Endothelial cell of umbilical vein (primary cell): ENCODE measurements around the gene RANBP3L. TPM values are rescaled to one million over a fixed set of nuclear protein-coding genes. Genes with fewer than 3 reads are reported as not detected.

Experiments used
- BruUV-seq: library from RNA; stranded (reverse); fragments of 400-500 nt; replicated peaks from 2 replicates; lab custom pipeline; 2021; lab: Mats Ljungman, UMichigan
- CTCF ChIA-PET: fragments of 300-600, 350-600 bp; sonication (Branson Sonifier 250); formaldehyde crosslinking; loops from one replicate; lab custom pipeline; 2021; ENCODE audit warnings: antibody characterized with exemption, inconsistent platforms; lab: Charles Lee
- POLR2A ChIA-PET: fragments of 300-600, 350-600 bp; sonication (Branson Sonifier 250); formaldehyde crosslinking; loops from one replicate; lab custom pipeline; 2021; ENCODE audit warnings: antibody characterized with exemption, inconsistent platforms; lab: Charles Lee
- DNase-seq: peaks from one replicate; pipeline ENCODE4 v3.0.0-alpha.2; 2011; ENCODE audit warnings: low read depth, low spot score
- FAIRE-seq: peaks from 2 replicates; lab custom pipeline; 2011; peaks lifted over from hg19 to GRCh38; lab: Jason Lieb, UNC
- H2AFZ ChIP-seq: 2 replicates; pipeline ENCODE4 v1.6.0; 2012; ENCODE audit warnings: low read depth, low read length, control low read depth, inconsistent platforms
- H3K27ac ChIP-seq: 2 replicates; pipeline ENCODE4 v1.5.1; 2011; ENCODE audit warnings: low read depth, mild to moderate bottlenecking, control low read depth, low read length, moderate library complexity; ENCODE audit not compliant: insufficient read depth
- H3K27me3 ChIP-seq, 2 experiments: 2 replicates each; pipeline versions ENCODE4 v1.6.0 to v1.6.1; 2011; ENCODE audit warnings: low read length in 2 of 2, mixed read lengths in 1 of 2; ENCODE audit not compliant: control insufficient read depth in 2 of 2, insufficient read depth in 2 of 2
- H3K36me3 ChIP-seq, 2 experiments: 2 replicates in 1 of 2; 3 replicates in 1 of 2; pipeline ENCODE4 v1.5.1; 2011; ENCODE audit warnings: low read length in 2 of 2, mild to moderate bottlenecking in 1 of 2, moderate library complexity in 1 of 2; ENCODE audit not compliant: control insufficient read depth in 2 of 2, insufficient read depth in 2 of 2; ENCODE audit errors: extremely low read depth in 1 of 2
- H3K4me1 ChIP-seq: 3 replicates; pipeline ENCODE4 v1.5.1; 2011; ENCODE audit warnings: mild to moderate bottlenecking, low read length; ENCODE audit not compliant: control insufficient read depth, insufficient read depth; ENCODE audit errors: extremely low read depth
- H3K4me2 ChIP-seq: 2 replicates; pipeline ENCODE4 v1.6.1; 2011; ENCODE audit warnings: low read length, control low read depth, mixed read lengths; ENCODE audit not compliant: insufficient read depth
- H3K4me3 ChIP-seq, 3 experiments: fragments of 200-600 bp in 1 of 3; sonication (generic), shearing (Covaris generic) in 1 of 3; replicated peaks in 1 of 3; 2 replicates each; pipeline ENCODE4 v1.5.1; 2011 to 2016; ENCODE audit warnings: control low read depth in 3 of 3, low read length in 3 of 3, mild to moderate bottlenecking in 2 of 3, inconsistent platforms in 1 of 3, low read depth in 1 of 3, moderate library complexity in 1 of 3; ENCODE audit not compliant: insufficient read depth in 1 of 3
- H3K79me2 ChIP-seq: 2 replicates; pipeline ENCODE4 v1.6.0; 2012; ENCODE audit warnings: low read length, inconsistent platforms; ENCODE audit not compliant: control insufficient read depth, insufficient read depth
- H3K9ac ChIP-seq: replicated peaks from 2 replicates; pipeline ENCODE3; 2011; ENCODE audit warnings: low read length, control low read depth; ENCODE audit not compliant: insufficient read depth; ENCODE audit errors: extremely low read depth
- H3K9me1 ChIP-seq: replicated peaks from 3 replicates; pipeline ENCODE4 v1.6.0; 2011; ENCODE audit warnings: mild to moderate bottlenecking, low read length; ENCODE audit not compliant: control insufficient read depth, insufficient read depth; ENCODE audit errors: extremely low read depth
- H3K9me3 ChIP-seq: replicated peaks from 2 replicates; pipeline ENCODE4 v1.5.1; 2012; ENCODE audit warnings: low read length, inconsistent platforms; ENCODE audit not compliant: control insufficient read depth, insufficient read depth
- H4K20me1 ChIP-seq: replicated peaks from 2 replicates; pipeline ENCODE3; 2011; ENCODE audit warnings: mild to moderate bottlenecking, low read length; ENCODE audit not compliant: control insufficient read depth, insufficient read depth; ENCODE audit errors: extremely low read depth
- CTCF ChIP-seq, 2 donors: IDR thresholded peaks; 1 replicate in 1 of 2; 2 replicates in 1 of 2; pipeline ENCODE4 v1.5.1; 2011; ENCODE audit warnings: low read length in 2 of 2, mild to moderate bottlenecking in 2 of 2, moderate library complexity in 2 of 2, control low read depth in 1 of 2, inconsistent platforms in 1 of 2, low read depth in 1 of 2; ENCODE audit not compliant: insufficient read depth in 1 of 2; ENCODE audit errors: extremely low read depth in 1 of 2
- EZH2 ChIP-seq: IDR thresholded peaks from 2 replicates; pipeline ENCODE4 v1.6.1; 2012; ENCODE audit warnings: borderline replicate concordance, low read depth, mild to moderate bottlenecking, moderate library complexity, low read length, inconsistent platforms; ENCODE audit not compliant: severe bottlenecking
- FOS ChIP-seq: IDR thresholded peaks from 2 replicates; pipeline ENCODE4 v1.6.1; 2011; ENCODE audit warnings: mild to moderate bottlenecking, low read length, moderate library complexity, borderline replicate concordance; ENCODE audit not compliant: insufficient read depth
- GATA2 ChIP-seq: IDR thresholded peaks from 2 replicates; pipeline ENCODE4 v1.7.0; 2011; ENCODE audit warnings: low read depth, mild to moderate bottlenecking, moderate library complexity, mixed read lengths, low read length; ENCODE audit not compliant: insufficient read length, insufficient read depth
- JUN ChIP-seq: IDR thresholded peaks from 2 replicates; pipeline ENCODE4 v1.6.1; 2011; ENCODE audit warnings: borderline replicate concordance, low read depth; ENCODE audit not compliant: insufficient read length, insufficient read depth
- MAX ChIP-seq: IDR thresholded peaks from 2 replicates; pipeline ENCODE4 v1.6.1; 2011; ENCODE audit not compliant: insufficient read depth, insufficient read length
- MYC ChIP-seq: IDR thresholded peaks from one replicate; pipeline ENCODE4 v1.6.1; 2011; ENCODE audit warnings: mild to moderate bottlenecking, low read depth, low read length
- POLR2A ChIP-seq: IDR thresholded peaks from 2 replicates; pipeline ENCODE4 v1.6.1; 2012; ENCODE audit warnings: low read depth, mild to moderate bottlenecking, control low read depth, low read length
- POLR2AphosphoS5 ChIP-seq: IDR thresholded peaks from 2 replicates; pipeline ENCODE4 v1.6.1; 2012; ENCODE audit warnings: low read depth, mild to moderate bottlenecking, control low read depth, low read length, moderate library complexity; ENCODE audit not compliant: insufficient read depth
- dilution Hi-C: fragments of 300-500 bp; cut with MboI; formaldehyde crosslinking; loops from one replicate; pipeline ENCODE4 v1.15.0; 2019; ENCODE audit warnings: low sequenced_read_pairs; ENCODE audit not compliant: extremely low pct_ligation_motif_present
- intact Hi-C: fragments of 100-400 bp; cut with micrococcal nuclease; formaldehyde crosslinking; loops from one replicate; pipeline ENCODE4 v1.10.0; 2022
- polyA plus RNA-seq, 4 experiments: library from polyadenylated mRNA; depleted of rRNA in 3 of 4; stranded (reverse) in 3 of 4; unstranded in 1 of 4; fragments of >200 nt; gene quantifications; 2 replicates each; pipeline versions ENCODE4 v1.2.1 to v1.2.3, GENCODE V29; 2011 to 2012; ENCODE audit warnings: missing spikeins in 1 of 4
- total RNA-seq: library from RNA; stranded (reverse); gene quantifications from 2 replicates; pipeline ENCODE4 v1.2.3, GENCODE V29; 2021

The RANBP3L gene
- total and polyA plus RNA-seq, 2 donors (not counting 3 experiments of a cell fraction or from before 2014, with no cell fraction given): not detected

- intact Hi-C loops (no loop called here), dilution Hi-C loops (no loop called here)
- Histone ChIP-seq H4K20me1 (no peaks in the 10 kb centered on the region), H3K4me3 (no peak overlapping the region), H3K9me1 (no peaks in the 10 kb centered on the region), H3K4me2 (peak overlapping the region; percentile 30), H3K9ac (no peak overlapping the region), H3K4me1 (peaks cover 16% of the 10 kb centered on the region), H3K9me3 (no peaks in the 10 kb centered on the region), H2AFZ (no peak overlapping the region), H3K27me3 (no peaks in the 10 kb centered on the region), H3K36me3 (no peaks in the 10 kb centered on the region), H3K27ac (no peak overlapping the region), H3K79me2 (peaks cover 14% of the 10 kb centered on the region)
- DNase-seq (peak; percentile 49), FAIRE-seq (no peak)
- CTCF ChIA-PET: interaction anchor here (0.6 to 2.3 kb wide), 6 partner anchors 11 to 159 kb away, joined by 3 to 8 read pairs (median 4); no protein-coding TSS in a partner anchor
- no peak for TF ChIP-seq MYC
- no peak for TF ChIP-seq JUN
- no peak for TF ChIP-seq FOS
- TF ChIP-seq EZH2: no peak
- TF ChIP-seq MAX: no peak
- TF ChIP-seq POLR2AphosphoS5: no peak
- POLR2A ChIA-PET: no interaction called here
- BruUV-seq: no TSS peak
Measured at GRCh38 chr5:36238502-36239295, 63.0 kb downstream of the RANBP3L start.

GRCh38 chr5:36237751-36238150 lies 64.0 kb downstream of the RANBP3L start:
- Histone ChIP-seq H3K9ac (no peak overlapping the region), H2AFZ (no peak overlapping the region), H3K27ac (no peak overlapping the region), H4K20me1 (no peaks in the 10 kb centered on the region), H3K9me3 (no peaks in the 10 kb centered on the region), H3K79me2 (peaks cover 14% of the 10 kb centered on the region), H3K4me1 (peaks cover 16% of the 10 kb centered on the region), H3K4me2 (no peak overlapping the region), H3K9me1 (no peaks in the 10 kb centered on the region), H3K4me3 (no peak overlapping the region), H3K27me3 (no peaks in the 10 kb centered on the region), H3K36me3 (no peaks in the 10 kb centered on the region)
- no TSS peak for BruUV-seq
- TF ChIP-seq CTCF (IDR thresholded peaks at IDR 0.05; ENCODE audit: extremely low read depth in 1 of 2, insufficient read depth in 1 of 2, low read depth in 1 of 2, low read length in 2 of 2): no peak
- TF ChIP-seq FOS: no peak
- no peak for TF ChIP-seq GATA2
- no peak for TF ChIP-seq POLR2AphosphoS5
- no peak for TF ChIP-seq EZH2
- no peak for TF ChIP-seq MAX
- no peak for TF ChIP-seq MYC
- TF ChIP-seq POLR2A: no peak
- no peak for TF ChIP-seq JUN
- ChIA-PET CTCF (interaction anchor here (1.0 to 2.3 kb wide), 4 partner anchors 22 to 60 kb away, joined by 3 to 8 read pairs (median 5); no protein-coding TSS in a partner anchor), POLR2A (no interaction called here)
- intact Hi-C loops (no loop called here), dilution Hi-C loops (no loop called here)
- FAIRE-seq (no peak), DNase-seq (no peak)
